HTR-8/SVneo (cell line): Measurements from ENCODE around the gene FCGBP.
"Not testable (repeated sequence)": the region's sequence is repeated elsewhere in the genome, so short reads cannot be mapped to it uniquely, and the experiment has no call there.

Source experiments
- DNase-seq: peaks from one replicate; pipeline ENCODE4 v3.0.0; 2011; ENCODE audit warnings: low spot score, mixed read lengths; ENCODE audit not compliant: insufficient read length
- FAIRE-seq: peaks from 2 replicates; lab custom pipeline; 2011; peaks lifted over from hg19 to GRCh38; lab: Jason Lieb, UNC

FCGBP gene

GRCh38 chr19:39893366-39894235 lies 40.8 kb downstream of the FCGBP start:
- not testable (repeated sequence) for DNase-seq, FAIRE-seq

- FAIRE-seq, DNase-seq: not testable (repeated sequence)
Measured at GRCh38 chr19:39892506-39892902, 41.9 kb downstream of the FCGBP start.

- not testable (repeated sequence) for DNase-seq, FAIRE-seq
Measured at GRCh38 chr19:39891660-39892505, 42.6 kb downstream of the FCGBP start.

GRCh38 chr19:39890755-39891551 lies 43.5 kb downstream of the FCGBP start:
- FAIRE-seq: no peak
- no peak for DNase-seq

GRCh38 chr19:39889872-39890754 lies 44.3 kb downstream of the FCGBP start:
- not testable (repeated sequence) for DNase-seq, FAIRE-seq

- DNase-seq, FAIRE-seq: not testable (repeated sequence)
Measured at GRCh38 chr19:39887456-39887951, 46.9 kb downstream of the FCGBP start.

- FAIRE-seq, DNase-seq: not testable (repeated sequence)
Measured at GRCh38 chr19:39885821-39886554, 48.4 kb downstream of the FCGBP start.

- DNase-seq, FAIRE-seq: not testable (repeated sequence)
Measured at GRCh38 chr19:39884721-39885120, 49.7 kb downstream of the FCGBP start.
